HG03457 (cell line): Measurements from ENCODE around the gene PCDH11X.
"Not testable (repeated sequence)": the region's sequence is repeated elsewhere in the genome, so short reads cannot be mapped to it uniquely, and the experiment has no call there.

Experiments
- ATAC-seq: cut with Tn5 transposase; IDR thresholded peaks from one replicate; pipeline ENCODE4 v1.9.1; 2021; ENCODE audit warnings: moderate number of reproducible peaks; ENCODE audit not compliant: unreplicated experiment

The PCDH11X gene

GRCh38 chrX:91779135-91779534, at the start of gene PCDH11X:
Gene PCDH11X (plus strand): TSS chrX:91779375. CDS start chrX:91835505, 56,130 bp downstream.
- not testable (repeated sequence) for ATAC-seq

GRCh38 chrX:91747446-91747845, 31.7 kb upstream of the PCDH11X start:
- not testable (repeated sequence) for ATAC-seq

GRCh38 chrX:91753022-91753421, 26.2 kb upstream of the PCDH11X start:
- not testable (repeated sequence) for ATAC-seq

GRCh38 chrX:91770619-91771488, 8.3 kb upstream of the PCDH11X start:
- ATAC-seq: peak; percentile 99

GRCh38 chrX:91773943-91774342, 5.2 kb upstream of the PCDH11X start:
- not testable (repeated sequence) for ATAC-seq

GRCh38 chrX:91780008-91780407, 833 bp downstream of the PCDH11X start:
- ATAC-seq: not testable (repeated sequence)

GRCh38 chrX:91780698-91781097, 1.5 kb downstream of the PCDH11X start:
- ATAC-seq: not testable (repeated sequence)

- not testable (repeated sequence) for ATAC-seq
These were observed 2.6 kb downstream of the PCDH11X start for GRCh38 chrX:91781553-91782298.

- not testable (repeated sequence) for ATAC-seq
These were observed 3.6 kb downstream of the PCDH11X start for GRCh38 chrX:91782825-91783224.

GRCh38 chrX:91817537-91817936, 38.4 kb downstream of the PCDH11X start:
- ATAC-seq: not testable (repeated sequence)

- not testable (repeated sequence) for ATAC-seq
These were observed 46.1 kb downstream of the PCDH11X start for GRCh38 chrX:91825321-91825720.
